Measurements from ENCODE around the gene OR4N5.

Gene OR4N5

DNA sequence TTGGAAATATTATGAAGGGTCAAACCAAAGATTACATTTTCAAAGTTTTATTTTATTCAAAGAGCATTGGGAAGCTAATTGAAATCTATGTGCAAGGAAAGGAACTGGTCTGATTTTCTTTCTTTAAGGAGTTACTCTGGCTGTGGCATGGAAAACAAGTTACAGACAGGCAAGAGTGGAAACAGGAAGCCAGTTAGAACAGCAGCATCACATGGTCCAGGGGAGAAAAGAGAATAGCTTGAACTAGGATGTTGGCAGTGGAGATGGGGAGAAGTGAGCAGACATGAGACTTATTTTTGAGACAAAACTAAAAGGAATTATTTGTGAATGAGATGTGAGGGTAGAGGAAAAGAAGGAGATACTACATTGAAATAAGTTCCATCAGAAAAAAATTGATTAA lies 55.5 kb downstream of the OR4N5 start:
- TF ChIP-seq, protein P1, sequence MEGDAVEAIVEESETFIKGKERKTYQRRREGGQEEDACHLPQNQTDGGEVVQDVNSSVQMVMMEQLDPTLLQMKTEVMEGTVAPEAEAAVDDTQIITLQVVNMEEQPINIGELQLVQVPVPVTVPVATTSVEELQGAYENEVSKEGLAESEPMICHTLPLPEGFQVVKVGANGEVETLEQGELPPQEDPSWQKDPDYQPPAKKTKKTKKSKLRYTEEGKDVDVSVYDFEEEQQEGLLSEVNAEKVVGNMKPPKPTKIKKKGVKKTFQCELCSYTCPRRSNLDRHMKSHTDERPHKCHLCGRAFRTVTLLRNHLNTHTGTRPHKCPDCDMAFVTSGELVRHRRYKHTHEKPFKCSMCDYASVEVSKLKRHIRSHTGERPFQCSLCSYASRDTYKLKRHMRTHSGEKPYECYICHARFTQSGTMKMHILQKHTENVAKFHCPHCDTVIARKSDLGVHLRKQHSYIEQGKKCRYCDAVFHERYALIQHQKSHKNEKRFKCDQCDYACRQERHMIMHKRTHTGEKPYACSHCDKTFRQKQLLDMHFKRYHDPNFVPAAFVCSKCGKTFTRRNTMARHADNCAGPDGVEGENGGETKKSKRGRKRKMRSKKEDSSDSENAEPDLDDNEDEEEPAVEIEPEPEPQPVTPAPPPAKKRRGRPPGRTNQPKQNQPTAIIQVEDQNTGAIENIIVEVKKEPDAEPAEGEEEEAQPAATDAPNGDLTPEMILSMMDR (IDR thresholded peaks at IDR 0.05; ENCODE audit: borderline replicate concordance, insufficient read depth, low read depth, low read length), result no peak
- H3K4me3 ChIP-seq (ENCODE audit: low read depth, low read length), result no peak overlapping the region

Data from GM12875 (cell line).